Right atrium auricular region (tissue), 2 donors: Measurements from ENCODE around the gene CACNA2D2. TPM values are rescaled to one million over a fixed set of nuclear protein-coding genes. Genes with fewer than 3 reads are reported as not detected.

Experiments
- DNase-seq: peaks from one replicate; pipeline ENCODE4 v3.0.0-alpha.2; 2019; ENCODE audit warnings: low spot score
- H3K27ac ChIP-seq, 2 donors: fragments of 200-600 bp; sonication (generic); 1 replicate in 1 of 2; 2 replicates in 1 of 2; pipeline ENCODE4 v1.5.1; 2016 to 2019
- H3K27me3 ChIP-seq, 2 donors: fragments of 200-600 bp; sonication (generic); one replicate each; pipeline versions ENCODE4 v1.5.1 to v1.6.0; 2017 to 2019
- H3K36me3 ChIP-seq: fragments of 200-600 bp; sonication (generic); one replicate; pipeline ENCODE4 v1.5.1; 2016
- H3K4me1 ChIP-seq, 2 donors: fragments of 200-600 bp; sonication (generic); one replicate each; pipeline versions ENCODE4 v1.5.1 to v1.6.0; 2017 to 2019
- H3K4me3 ChIP-seq, 2 donors: fragments of 200-600 bp; sonication (generic); 1 replicate in 1 of 2; 2 replicates in 1 of 2; pipeline ENCODE4 v1.5.1; 2017 to 2019; ENCODE audit warnings: mild to moderate bottlenecking in 1 of 2, moderate library complexity in 1 of 2
- H3K9me3 ChIP-seq, 2 donors: fragments of 200-600 bp; sonication (generic); one replicate each; pipeline ENCODE4 v1.5.1; 2019
- total RNA-seq, 2 donors: library from RNA; depleted of rRNA; stranded (reverse); fragments of >200 nt; gene quantifications; one replicate each; pipeline ENCODE4 v1.1.0, GENCODE V29; 2016
- TF ChIP-seq, protein P1 (sequence below), 2 donors: fragments of 200-600 bp; sonication (generic); IDR thresholded peaks; one replicate each; pipeline ENCODE4 v1.5.1; 2019; ENCODE audit warnings: antibody characterized with exemption in 2 of 2

The CACNA2D2 gene
- total RNA-seq, 2 donors from 2014 or later, result 3.7 to 6.2 TPM

DNA sequence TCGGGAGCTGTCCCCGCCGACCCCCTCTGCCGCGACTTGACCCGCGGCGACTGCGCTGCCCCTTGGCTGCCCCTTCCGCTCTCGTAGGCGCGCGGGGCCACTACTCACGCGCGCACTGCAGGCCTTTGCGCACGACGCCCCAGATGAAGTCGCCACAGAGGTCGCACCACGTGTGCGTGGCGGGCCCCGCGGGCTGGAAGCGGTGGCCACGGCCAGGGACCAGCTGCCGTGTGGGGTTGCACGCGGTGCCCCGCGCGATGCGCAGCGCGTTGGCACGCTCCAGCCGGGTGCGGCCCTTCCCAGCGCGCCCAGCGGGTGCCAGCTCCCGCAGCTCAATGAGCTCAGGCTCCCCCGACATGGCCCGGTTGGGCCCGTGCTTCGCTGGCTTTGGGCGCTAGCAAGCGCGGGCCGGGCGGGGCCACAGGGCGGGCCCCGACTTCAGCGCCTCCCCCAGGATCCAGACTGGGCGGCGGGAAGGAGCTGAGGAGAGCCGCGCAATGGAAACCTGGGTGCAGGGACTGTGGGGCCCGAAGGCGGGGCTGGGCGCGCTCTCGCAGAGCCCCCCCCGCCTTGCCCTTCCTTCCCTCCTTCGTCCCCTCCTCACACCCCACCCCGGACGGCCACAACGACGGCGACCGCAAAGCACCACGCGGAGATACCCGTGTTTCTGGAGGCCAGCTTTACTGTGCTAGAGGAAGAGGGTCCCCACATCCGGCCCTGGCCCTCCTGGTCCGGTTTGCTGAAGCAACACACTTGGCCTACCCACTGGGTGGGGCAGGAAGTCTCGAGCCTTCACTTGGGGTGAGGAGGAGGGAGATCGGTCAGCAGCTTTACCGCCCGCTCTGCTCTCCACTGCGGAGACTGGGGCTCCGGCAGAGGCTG is 162.7 kb downstream of the CACNA2D2 start, which contains the start of gene RASSF1:
RASSF1 (minus strand) TSS at position 389 of the 882 bp plus-strand sequence; CDS start at position 358, 31 bp downstream.
- Histone ChIP-seq H3K27ac (peak within 1 kb of the TSS; percentile 99), H3K4me1 (peaks cover 0 to 58% of the 10 kb centered on the region in 2 donors), H3K9me3 (no peaks in the 10 kb centered on the region), H3K36me3 (no peaks in the 10 kb centered on the region), H3K27me3 (no peaks in the 10 kb centered on the region), H3K4me3 (peak within 1 kb of the TSS; percentile 52 to 57)
- TF ChIP-seq, protein P1, sequence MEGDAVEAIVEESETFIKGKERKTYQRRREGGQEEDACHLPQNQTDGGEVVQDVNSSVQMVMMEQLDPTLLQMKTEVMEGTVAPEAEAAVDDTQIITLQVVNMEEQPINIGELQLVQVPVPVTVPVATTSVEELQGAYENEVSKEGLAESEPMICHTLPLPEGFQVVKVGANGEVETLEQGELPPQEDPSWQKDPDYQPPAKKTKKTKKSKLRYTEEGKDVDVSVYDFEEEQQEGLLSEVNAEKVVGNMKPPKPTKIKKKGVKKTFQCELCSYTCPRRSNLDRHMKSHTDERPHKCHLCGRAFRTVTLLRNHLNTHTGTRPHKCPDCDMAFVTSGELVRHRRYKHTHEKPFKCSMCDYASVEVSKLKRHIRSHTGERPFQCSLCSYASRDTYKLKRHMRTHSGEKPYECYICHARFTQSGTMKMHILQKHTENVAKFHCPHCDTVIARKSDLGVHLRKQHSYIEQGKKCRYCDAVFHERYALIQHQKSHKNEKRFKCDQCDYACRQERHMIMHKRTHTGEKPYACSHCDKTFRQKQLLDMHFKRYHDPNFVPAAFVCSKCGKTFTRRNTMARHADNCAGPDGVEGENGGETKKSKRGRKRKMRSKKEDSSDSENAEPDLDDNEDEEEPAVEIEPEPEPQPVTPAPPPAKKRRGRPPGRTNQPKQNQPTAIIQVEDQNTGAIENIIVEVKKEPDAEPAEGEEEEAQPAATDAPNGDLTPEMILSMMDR (IDR thresholded peaks at IDR 0.05), result no peak
- peak; percentile 83 for DNase-seq

DNA sequence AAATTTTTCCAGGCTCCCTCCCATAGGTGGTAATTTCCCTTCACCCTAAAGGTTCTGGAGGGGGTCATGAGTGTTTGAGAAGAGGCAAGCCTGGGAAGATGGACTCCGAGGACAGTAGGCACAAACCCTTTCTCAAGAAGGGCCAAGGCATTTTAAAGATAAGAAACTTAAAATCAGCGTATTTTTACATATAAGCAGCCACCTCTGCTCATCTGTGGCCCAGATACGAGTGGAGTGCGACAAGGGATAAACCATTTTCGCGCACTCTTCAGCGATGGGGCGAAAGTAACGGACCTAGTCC is 163.3 kb downstream of the CACNA2D2 start:
- peaks cover 0 to 58% of the 10 kb centered on the region in 2 donors for H3K4me1 ChIP-seq

DNA sequence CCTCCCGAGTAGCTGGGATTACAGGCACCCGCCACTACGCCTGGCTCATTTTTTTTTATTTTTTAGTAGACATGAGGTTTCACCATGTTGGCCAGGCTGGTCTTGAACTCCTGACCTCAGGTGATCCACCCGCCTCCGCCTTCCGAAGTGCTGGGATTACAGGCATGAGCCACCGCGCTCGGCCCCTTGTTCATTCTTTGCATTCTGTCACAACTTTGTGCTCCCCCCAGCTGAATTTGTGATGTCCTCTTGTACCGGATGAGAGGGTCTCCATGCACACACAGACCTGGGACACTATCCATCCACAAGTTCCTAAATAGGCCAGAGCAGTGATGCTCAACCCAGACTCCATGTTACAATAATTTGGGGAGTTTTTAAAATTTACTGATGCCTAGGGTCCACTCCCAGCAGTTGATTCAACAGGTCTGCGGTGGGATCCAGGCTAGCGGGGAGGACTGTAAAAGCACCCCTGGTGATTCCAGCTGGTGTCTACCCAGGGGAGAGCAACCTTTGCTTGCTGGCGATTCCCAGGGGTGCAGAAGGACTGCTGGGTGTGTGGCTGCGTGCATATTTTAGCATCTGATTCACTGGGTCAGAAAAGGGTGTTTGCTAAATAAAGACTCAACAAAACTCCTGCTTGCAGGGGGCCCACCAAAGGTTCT is 163.8 kb downstream of the CACNA2D2 start:
- TF ChIP-seq, protein P1 (IDR thresholded peaks at IDR 0.05), result no peak
- Histone ChIP-seq H3K4me3 (peak overlapping the region; percentile 52 to 57), H3K9me3 (no peaks in the 10 kb centered on the region), H3K4me1 (peaks cover 0 to 60% of the 10 kb centered on the region in 2 donors), H3K36me3 (no peaks in the 10 kb centered on the region), H3K27me3 (no peaks in the 10 kb centered on the region), H3K27ac (peak overlapping the region; percentile 99)
- DNase-seq, result no peak

More for the DNA sequence above, 163.3 kb downstream of the CACNA2D2 start:
- H3K9me3 ChIP-seq, result no peaks in the 10 kb centered on the region
- H3K36me3 ChIP-seq, result no peaks in the 10 kb centered on the region
- no peak for DNase-seq
- TF ChIP-seq, protein P1 (IDR thresholded peaks at IDR 0.05), result no peak
- H3K27ac ChIP-seq, result peak overlapping the region; percentile 99
- H3K27me3 ChIP-seq, result no peaks in the 10 kb centered on the region
- peak overlapping the region; percentile 52 to 57 for H3K4me3 ChIP-seq

DNA sequence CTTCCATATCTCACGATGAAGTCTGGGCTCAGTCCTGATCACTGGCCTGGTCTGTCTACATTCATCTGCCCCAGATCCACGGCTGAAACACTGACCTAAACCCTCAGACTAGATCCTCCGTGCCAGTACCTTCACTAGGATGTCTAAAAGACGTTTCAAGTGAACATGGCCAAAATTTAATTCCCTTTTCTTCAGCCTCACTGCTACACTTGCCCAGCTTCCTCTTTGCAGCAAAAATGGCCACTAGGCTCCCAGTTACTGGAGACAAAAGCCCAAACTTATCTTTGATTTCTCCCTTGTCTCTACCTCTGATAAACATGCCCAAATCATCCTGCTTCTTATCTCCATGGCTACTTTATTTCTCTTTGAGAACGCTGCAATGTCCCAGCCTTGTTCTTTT is 164.5 kb downstream of the CACNA2D2 start:
- H3K4me3 ChIP-seq, result peak overlapping the region in 1 of 2 donors; percentile 90
- TF ChIP-seq, protein P1 (IDR thresholded peaks at IDR 0.05), result no peak
- DNase-seq, result no peak
- H3K27ac ChIP-seq, result peak overlapping the region; percentile 99
- peaks cover 0 to 67% of the 10 kb centered on the region in 2 donors for H3K4me1 ChIP-seq
- H3K27me3 ChIP-seq, result no peaks in the 10 kb centered on the region
- no peaks in the 10 kb centered on the region for H3K36me3 ChIP-seq
- no peaks in the 10 kb centered on the region for H3K9me3 ChIP-seq

DNA sequence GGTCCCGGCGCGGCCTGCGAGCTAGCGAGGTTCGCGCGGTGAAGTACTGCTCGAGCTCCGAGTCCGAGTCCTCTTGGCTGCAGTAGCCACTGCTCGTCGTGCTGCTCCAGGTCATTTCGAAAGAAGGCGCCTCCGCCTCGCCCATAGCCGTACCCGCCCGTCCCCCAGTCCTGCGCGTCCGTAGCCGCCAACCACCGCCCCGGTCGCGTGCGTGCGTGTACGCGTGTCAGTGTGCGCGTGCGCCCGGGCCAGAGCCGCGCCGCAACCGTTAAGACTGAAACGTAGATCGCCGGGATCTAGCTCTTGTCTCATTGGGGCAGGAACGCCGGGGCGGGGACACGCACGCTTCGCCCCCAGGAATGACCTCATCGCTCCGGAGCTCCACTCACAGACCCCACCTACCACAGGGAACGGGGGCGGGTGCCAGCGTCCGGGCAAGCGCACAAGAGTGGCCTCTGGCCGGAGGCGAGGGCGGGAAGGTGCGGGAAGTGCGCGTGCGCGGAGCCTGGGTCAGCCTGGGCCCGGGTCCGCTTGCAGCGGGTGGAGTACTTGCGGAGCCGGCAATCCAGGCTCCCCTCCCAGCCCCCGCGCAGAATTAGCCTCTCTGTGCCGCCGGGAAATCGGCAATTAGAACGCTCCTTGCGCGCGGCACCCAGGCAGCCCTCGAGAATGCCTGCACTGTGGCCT is 166.1 kb downstream of the CACNA2D2 start:
- TF ChIP-seq, protein P1 (IDR thresholded peaks at IDR 0.05), result no peak
- H3K4me3 ChIP-seq, result peak overlapping the region; percentile 63 to 90
- H3K4me1 ChIP-seq, result peaks cover 0 to 83% of the 10 kb centered on the region in 2 donors
- peaks cover 7% of the 10 kb centered on the region for H3K36me3 ChIP-seq
- no peaks in the 10 kb centered on the region for H3K9me3 ChIP-seq
- DNase-seq, result peak; percentile 100
- no peaks in the 10 kb centered on the region for H3K27me3 ChIP-seq
- H3K27ac ChIP-seq, result peak overlapping the region; percentile 99
